MCF 10A (cell line): ENCODE results near the gene PLAU. TPM values are rescaled to one million over a fixed set of nuclear protein-coding genes. Genes with fewer than 3 reads are reported as not detected.

Experiments used
- BruUV-seq: library from RNA; stranded (reverse); fragments of 400-500 nt; replicated peaks from 2 replicates; lab custom pipeline; 2021; lab: Mats Ljungman, UMichigan
- CTCF ChIA-PET: fragments of 300-600 bp; sonication (Branson Sonifier 250); formaldehyde crosslinking; extraction: SDS; loops from one replicate; lab custom pipeline; 2021; ENCODE audit warnings: antibody characterized with exemption, inconsistent platforms; lab: Yijun Ruan, JAX
- POLR2A ChIA-PET: fragments of 300-600, 350-650 bp; sonication (Branson Sonifier 250); formaldehyde crosslinking; extraction: SDS; loops from one replicate; lab custom pipeline; 2020; ENCODE audit warnings: antibody characterized with exemption, inconsistent platforms; lab: Yijun Ruan, JAX
- DNase-seq: peaks from one replicate; pipeline ENCODE4 v3.0.0-alpha.2; 2018; ENCODE audit not compliant: unreplicated experiment
- H3K27ac Mint-ChIP-seq: one replicate; pipeline ENCODE4 v1.8.0; 2022; ENCODE audit warnings: mild to moderate bottlenecking, low read depth, mixed read lengths; ENCODE audit not compliant: unreplicated experiment
- H3K27me3 Mint-ChIP-seq: one replicate; pipeline ENCODE4 v1.8.0; 2022; ENCODE audit warnings: mixed read lengths; ENCODE audit not compliant: insufficient read depth, unreplicated experiment
- H3K36me3 Mint-ChIP-seq: one replicate; pipeline ENCODE4 v1.8.0; 2022; ENCODE audit warnings: mild to moderate bottlenecking, moderate library complexity, mixed read lengths; ENCODE audit not compliant: insufficient read depth, unreplicated experiment
- H3K4me1 Mint-ChIP-seq: one replicate; pipeline ENCODE4 v1.8.0; 2022; ENCODE audit warnings: mixed read lengths; ENCODE audit not compliant: insufficient read depth, unreplicated experiment
- H3K4me3 Mint-ChIP-seq: one replicate; pipeline ENCODE4 v1.8.0; 2022; ENCODE audit warnings: mild to moderate bottlenecking, moderate library complexity, mixed read lengths; ENCODE audit not compliant: unreplicated experiment
- H3K9me3 Mint-ChIP-seq: one replicate; pipeline ENCODE4 v1.8.0; 2022; ENCODE audit warnings: mixed read lengths; ENCODE audit not compliant: unreplicated experiment
- CTCF ChIP-seq: fragments of 200-600 bp; IDR thresholded peaks from one replicate; pipeline ENCODE4 v1.8.0; 2022; ENCODE audit warnings: antibody characterized with exemption, mild to moderate bottlenecking; ENCODE audit not compliant: unreplicated experiment
- intact Hi-C: fragments of 100-400 bp; cut with micrococcal nuclease; formaldehyde crosslinking; loops from 2 replicates; pipeline ENCODE4 v1.14.1; 2022
- total RNA-seq: library from RNA; stranded (reverse); gene quantifications from 2 replicates; pipeline ENCODE4 v1.2.3, GENCODE V29; 2022

PLAU gene
- total RNA-seq, 1 experiment from 2014 or later, result 30.6 TPM

DNA sequence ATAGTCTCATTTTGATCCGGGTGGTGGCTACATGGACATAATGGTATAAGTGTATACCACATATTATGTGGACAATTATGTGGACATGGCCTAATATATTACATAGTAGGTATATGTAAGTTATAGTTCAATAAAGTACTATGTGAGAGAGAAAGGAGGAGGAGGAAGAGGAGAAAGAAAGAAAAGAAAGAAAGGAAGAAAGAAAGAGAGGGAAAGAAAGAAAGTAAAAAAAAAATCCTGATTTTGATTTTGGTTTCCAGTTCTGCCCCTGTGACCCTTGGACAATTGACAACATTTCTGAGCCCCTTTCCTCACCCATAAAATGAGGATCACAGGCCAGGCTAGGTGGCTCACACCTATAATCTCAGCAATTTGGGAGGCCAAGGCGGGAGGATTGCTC is 44.8 kb downstream of the PLAU start:
- ChIA-PET POLR2A (interaction anchor here (0.9 to 1.1 kb wide), 2 partner anchors 10 kb away, joined by 3 to 5 read pairs; no protein-coding TSS in a partner anchor), CTCF (interaction anchor here (3.2 kb wide), 1 partner anchor 15 kb away, joined by 29 read pairs; no protein-coding TSS in a partner anchor)
- Mint-ChIP-seq H3K4me1 (peaks cover 4% of the 10 kb centered on the region), H3K9me3 (no peaks in the 10 kb centered on the region), H3K36me3 (no peaks in the 10 kb centered on the region), H3K4me3 (no peak overlapping the region), H3K27ac (no peak overlapping the region), H3K27me3 (no peaks in the 10 kb centered on the region)
- intact Hi-C loops, result loop anchor here (2.0 to 5.0 kb wide), 2 partner anchors 68 to 125 kb away; no protein-coding TSS in a partner anchor
- no peak for TF ChIP-seq CTCF
- no peak for DNase-seq
- no TSS peak for BruUV-seq

DNA sequence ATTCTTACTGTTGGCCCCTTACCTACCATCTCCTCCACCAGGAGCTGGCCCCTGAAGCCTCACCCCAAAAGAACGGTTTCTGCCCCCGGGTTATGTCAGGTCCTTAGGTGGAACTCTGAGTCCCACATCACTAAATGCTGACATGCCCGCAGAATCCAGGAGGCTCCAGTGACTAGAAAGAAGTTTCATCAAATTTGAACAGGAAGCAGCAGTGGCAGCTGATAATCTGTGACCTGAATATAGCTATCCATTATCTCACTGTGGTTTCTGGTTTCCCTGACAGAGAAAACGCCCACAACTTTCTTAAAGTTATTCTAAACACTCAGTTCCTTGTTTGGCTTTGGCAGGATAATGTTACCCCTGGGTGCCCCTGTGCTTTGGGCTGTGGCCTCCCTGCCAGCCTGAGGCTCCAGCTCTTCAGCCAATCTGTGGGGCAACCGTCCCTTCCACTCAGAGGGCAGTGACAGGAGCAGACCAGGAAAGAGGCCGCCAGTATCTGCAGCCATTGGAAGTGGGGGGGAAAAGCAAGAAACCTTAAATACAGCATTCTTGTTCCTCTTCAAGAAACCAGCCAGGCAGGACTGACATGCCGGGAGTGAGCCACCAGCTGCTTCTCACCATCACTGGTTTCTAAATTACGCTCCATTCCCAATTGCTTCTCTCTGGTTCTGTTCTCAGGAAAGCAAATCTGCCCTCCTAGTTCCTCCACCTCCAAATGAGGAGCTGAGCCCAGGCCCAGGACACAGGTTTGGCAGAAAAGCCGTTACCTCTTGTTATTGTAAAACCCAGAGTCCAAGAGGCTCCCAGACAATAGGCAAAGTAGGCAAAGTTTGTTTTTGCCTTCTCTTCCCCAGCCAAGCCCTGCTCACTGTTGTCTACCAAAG is 45.8 kb downstream of the PLAU start:
- Mint-ChIP-seq H3K4me3 (no peak overlapping the region), H3K27ac (no peak overlapping the region), H3K9me3 (no peaks in the 10 kb centered on the region)

GRCh38 chr10:73959484-73960243 is 48.7 kb downstream of the PLAU start:
- ChIA-PET CTCF (interaction anchor here (1.2 kb wide), 1 partner anchor 17 kb away, joined by 3 read pairs; no protein-coding TSS in a partner anchor), POLR2A (interaction anchor here (0.8 kb wide), 1 partner anchor 39 kb away, joined by 3 read pairs; no protein-coding TSS in a partner anchor)
- intact Hi-C loops, result loop anchor here (5.0 kb wide), 1 partner anchor 72 kb away; no protein-coding TSS in a partner anchor
- no peaks in the 10 kb centered on the region for H3K27me3 Mint-ChIP-seq
- peaks cover 4% of the 10 kb centered on the region for H3K4me1 Mint-ChIP-seq
- no peaks in the 10 kb centered on the region for H3K36me3 Mint-ChIP-seq
- H3K27ac Mint-ChIP-seq, result no peak overlapping the region
- TF ChIP-seq CTCF, result no peak
- H3K9me3 Mint-ChIP-seq, result no peaks in the 10 kb centered on the region
- H3K4me3 Mint-ChIP-seq, result no peak overlapping the region
- no peak for DNase-seq
- no TSS peak for BruUV-seq

More for the DNA sequence above, 45.8 kb downstream of the PLAU start:
- DNase-seq, result no peak
- no peaks in the 10 kb centered on the region for H3K36me3 Mint-ChIP-seq
- intact Hi-C loops, result loop anchor here (1.0 to 5.0 kb wide), 3 partner anchors 41 to 124 kb away; no protein-coding TSS in a partner anchor
- no peaks in the 10 kb centered on the region for H3K27me3 Mint-ChIP-seq
- peaks cover 4% of the 10 kb centered on the region for H3K4me1 Mint-ChIP-seq
- CTCF ChIA-PET, result interaction anchor here (0.5 to 3.2 kb wide), 15 partner anchors 10 to 124 kb away, joined by 3 to 29 read pairs (median 4); no protein-coding TSS in a partner anchor
- POLR2A ChIA-PET, result interaction anchor here (0.6 to 1.1 kb wide), 4 partner anchors 9 to 272 kb away, joined by 3 to 5 read pairs (median 3); no protein-coding TSS in a partner anchor
- no TSS peak for BruUV-seq
- TF ChIP-seq CTCF, result no peak
